Subcutaneous abdominal adipose tissue (tissue), 5 donors: ENCODE measurements around the gene HOXB7.

Source experiments
- H3K27ac ChIP-seq: one replicate; pipeline ENCODE4 v1.7.0; 2013; ENCODE audit warnings: low read depth, mild to moderate bottlenecking, inconsistent platforms, low read length, moderate library complexity
- H3K27me3 ChIP-seq, 5 donors: one replicate each; pipeline ENCODE4 v1.7.0; 2013; ENCODE audit warnings: low read length in 5 of 5, inconsistent platforms in 1 of 5; ENCODE audit not compliant: control insufficient read depth in 5 of 5, insufficient read depth in 4 of 5
- H3K36me3 ChIP-seq, 5 donors: one replicate each; pipeline ENCODE4 v1.7.0; 2013; ENCODE audit warnings: low read length in 5 of 5; ENCODE audit not compliant: control insufficient read depth in 5 of 5, insufficient read depth in 5 of 5
- H3K4me1 ChIP-seq, 5 donors: one replicate each; pipeline ENCODE4 v1.7.0; 2013; ENCODE audit warnings: low read length in 5 of 5, mild to moderate bottlenecking in 3 of 5, moderate library complexity in 1 of 5; ENCODE audit not compliant: control insufficient read depth in 5 of 5, insufficient read depth in 5 of 5
- H3K4me3 ChIP-seq, 5 donors: one replicate each; pipeline ENCODE4 v1.7.0; 2013; ENCODE audit warnings: low read length in 5 of 5, low read depth in 1 of 5
- H3K9ac ChIP-seq, 5 donors: one replicate each; pipeline ENCODE4 v1.7.0; 2013; ENCODE audit warnings: low read length in 5 of 5, mild to moderate bottlenecking in 4 of 5, moderate library complexity in 3 of 5
- H3K9me3 ChIP-seq, 5 donors: one replicate each; pipeline ENCODE4 v1.7.0; 2013; ENCODE audit warnings: low read length in 5 of 5; ENCODE audit not compliant: control insufficient read depth in 5 of 5
- donor health status: healthy.
- donor health status: healthy.
- donor health status: healthy.
- donor health status: healthy.
- donor health status: healthy.

The HOXB7 gene

GRCh38 chr17:48567209-48567608 lies 43.6 kb downstream of the HOXB7 start:
- Histone ChIP-seq H3K4me3 (peak overlapping the region in 1 of 5 donors; percentile 30), H3K9me3 (no peaks in the 10 kb centered on the region), H3K4me1 (peaks cover 12 to 95% (median 86%) of the 10 kb centered on the region in 5 donors), H3K27me3 (no peaks in the 10 kb centered on the region), H3K27ac (peak overlapping the region; percentile 75), H3K9ac (no peak overlapping the region), H3K36me3 (peaks cover 0 to under 1% (median 0%) of the 10 kb centered on the region in 5 donors)

- H3K9ac ChIP-seq, result no peak overlapping the region
- no peak overlapping the region for H3K4me3 ChIP-seq
- H3K36me3 ChIP-seq, result no peaks in the 10 kb centered on the region
- peaks cover 12 to 94% (median 82%) of the 10 kb centered on the region in 5 donors for H3K4me1 ChIP-seq
- no peaks in the 10 kb centered on the region for H3K27me3 ChIP-seq
- H3K27ac ChIP-seq, result peak overlapping the region; percentile 75
- no peaks in the 10 kb centered on the region for H3K9me3 ChIP-seq
Observed at GRCh38 chr17:48566717-48567116, 44.1 kb downstream of the HOXB7 start.

- Histone ChIP-seq H3K27ac (peak overlapping the region; percentile 75), H3K36me3 (no peaks in the 10 kb centered on the region), H3K9ac (peak overlapping the region in 1 of 5 donors; percentile 22), H3K4me1 (peaks cover 12 to 94% (median 80%) of the 10 kb centered on the region in 5 donors), H3K27me3 (no peaks in the 10 kb centered on the region), H3K9me3 (no peaks in the 10 kb centered on the region), H3K4me3 (no peak overlapping the region)
Observed at GRCh38 chr17:48565925-48566710, 44.7 kb downstream of the HOXB7 start.

- Histone ChIP-seq H3K27me3 (no peaks in the 10 kb centered on the region), H3K4me3 (peak overlapping the region; percentile 60 to 75 (median 71)), H3K27ac (peak overlapping the region; percentile 72), H3K9ac (peak overlapping the region in 3 of 5 donors; percentile 16 to 73 (median 71)), H3K4me1 (peaks cover 9 to 92% (median 77%) of the 10 kb centered on the region in 5 donors), H3K36me3 (no peaks in the 10 kb centered on the region), H3K9me3 (no peaks in the 10 kb centered on the region)
Observed at GRCh38 chr17:48565022-48565554, 45.7 kb downstream of the HOXB7 start.

- H3K4me3 ChIP-seq, result peak overlapping the region; percentile 60 to 75 (median 71)
- peaks cover 9 to 94% (median 77%) of the 10 kb centered on the region in 5 donors for H3K4me1 ChIP-seq
Observed at GRCh38 chr17:48564188-48565021, 46.4 kb downstream of the HOXB7 start.

GRCh38 chr17:48563867-48564187 lies 47.0 kb downstream of the HOXB7 start:
- Histone ChIP-seq H3K27me3 (no peaks in the 10 kb centered on the region), H3K4me3 (peak overlapping the region in 4 of 5 donors; percentile 38 to 74 (median 43)), H3K9ac (peak overlapping the region in 2 of 5 donors; percentile 1 to 9)

More at GRCh38 chr17:48564188-48565021, 46.4 kb downstream of the HOXB7 start:
- peak overlapping the region; percentile 72 for H3K27ac ChIP-seq
- H3K9me3 ChIP-seq, result no peaks in the 10 kb centered on the region
- H3K9ac ChIP-seq, result peak overlapping the region; percentile 16 to 73 (median 71)
- peaks cover 0 to 1% (median 0%) of the 10 kb centered on the region in 5 donors for H3K36me3 ChIP-seq
- H3K27me3 ChIP-seq, result no peaks in the 10 kb centered on the region

GRCh38 chr17:48563385-48563838 lies 47.4 kb downstream of the HOXB7 start:
- H3K9ac ChIP-seq, result peak overlapping the region in 2 of 5 donors; percentile 1 to 9
- H3K9me3 ChIP-seq, result no peaks in the 10 kb centered on the region
- H3K4me3 ChIP-seq, result peak overlapping the region in 4 of 5 donors; percentile 16 to 74 (median 43)
- no peaks in the 10 kb centered on the region for H3K27me3 ChIP-seq
- H3K4me1 ChIP-seq, result peaks cover 9 to 95% (median 77%) of the 10 kb centered on the region in 5 donors
- H3K36me3 ChIP-seq, result peaks cover 0 to 3% (median 0%) of the 10 kb centered on the region in 5 donors
- peak overlapping the region; percentile 50 for H3K27ac ChIP-seq

More at GRCh38 chr17:48563867-48564187, 47.0 kb downstream of the HOXB7 start:
- H3K4me1 ChIP-seq, result peaks cover 9 to 95% (median 77%) of the 10 kb centered on the region in 5 donors
- peak overlapping the region; percentile 50 for H3K27ac ChIP-seq
- no peaks in the 10 kb centered on the region for H3K9me3 ChIP-seq
- H3K36me3 ChIP-seq, result peaks cover 0 to 3% (median 0%) of the 10 kb centered on the region in 5 donors

- Histone ChIP-seq H3K36me3 (peaks cover 0 to 3% (median 0%) of the 10 kb centered on the region in 5 donors), H3K9ac (peak overlapping the region in 1 of 5 donors; percentile 33), H3K27ac (no peak overlapping the region), H3K4me3 (peak overlapping the region in 2 of 5 donors; percentile 12 to 74), H3K4me1 (peaks cover 9 to 95% (median 76%) of the 10 kb centered on the region in 5 donors), H3K27me3 (no peaks in the 10 kb centered on the region), H3K9me3 (no peaks in the 10 kb centered on the region)
Observed at GRCh38 chr17:48562934-48563333, 47.9 kb downstream of the HOXB7 start.

- Histone ChIP-seq H3K4me1 (peaks cover 11 to 95% (median 76%) of the 10 kb centered on the region in 5 donors), H3K4me3 (no peak overlapping the region), H3K9me3 (no peaks in the 10 kb centered on the region), H3K36me3 (peaks cover 0 to 3% (median 0%) of the 10 kb centered on the region in 5 donors), H3K9ac (no peak overlapping the region), H3K27ac (no peak overlapping the region), H3K27me3 (no peaks in the 10 kb centered on the region)
Observed at GRCh38 chr17:48561884-48562810, 48.7 kb downstream of the HOXB7 start.
